ENCODE data around the gene STYXL1.

- TF ChIP-seq CTCF (conservative IDR thresholded peaks at IDR 0.05; ENCODE audit: low read depth, low read length) (no peak), EZH2 (IDR thresholded peaks at IDR 0.05; ENCODE audit: low read length, unreplicated experiment) (no peak)
Observed at GRCh38 chr7:76074306-76074971, 26.6 kb upstream of the STYXL1 start.

Measured in PC-3 (cell line).